ENCODE data around the gene URM1.

GRCh38 chr9:128414461-128414860 lies 43.3 kb downstream of the URM1 start:
- TF ChIP-seq CTCF (conservative IDR thresholded peaks at IDR 0.05) (no peak; the same call in 1 of the 2 replicates), ZFX (IDR thresholded peaks at IDR 0.05) (no peak)

Measured in C4-2B (cell line).